ENCODE results near the gene SLC22A3.

GRCh38 chr6:160393891-160394653 is 45.9 kb downstream of the SLC22A3 start:
- TF ChIP-seq POLR2A (IDR thresholded peaks at IDR 0.05; ENCODE audit: low read depth, low read length) (no peak), POLR2AphosphoS5 (IDR thresholded peaks at IDR 0.05; ENCODE audit: low read depth, low read length) (no peak), PAX5 (IDR thresholded peaks at IDR 0.05; ENCODE audit: insufficient read depth, low read length, severe bottlenecking) (no peak), POU2F2 (IDR thresholded peaks at IDR 0.05; ENCODE audit: low read depth, low read length) (no peak)

Measured in GM12891 (cell line).